Smooth muscle cell (in vitro differentiated cells): Measurements from ENCODE around the gene COL13A1. TPM values are rescaled to one million over a fixed set of nuclear protein-coding genes. Genes with fewer than 3 reads are reported as not detected.

Experiments
- DNase-seq: peaks from one replicate; lab custom pipeline; 2025; ENCODE audit not compliant: unreplicated experiment; lab: John Stamatoyannopoulos, UW
- H2AFZ ChIP-seq: fragments of 200-600 bp; sonication (generic); 2 replicates; pipeline ENCODE4 v1.6.0; 2016; ENCODE audit warnings: antibody characterized with exemption, low read depth, mild to moderate bottlenecking
- H3F3A ChIP-seq: fragments of 200-600 bp; sonication (generic); 2 replicates; pipeline ENCODE4 v1.6.0; 2017; ENCODE audit warnings: antibody characterized with exemption, low read depth
- H3K27ac ChIP-seq: fragments of 200-600 bp; sonication (generic); 2 replicates; pipeline ENCODE4 v1.5.1; 2016; ENCODE audit warnings: low read depth, mild to moderate bottlenecking
- H3K27me3 ChIP-seq: fragments of 200-600 bp; sonication (generic); 2 replicates; pipeline ENCODE4 v1.6.1; 2016; ENCODE audit warnings: low read depth, mild to moderate bottlenecking
- H3K36me3 ChIP-seq: fragments of 200-600 bp; sonication (generic); 2 replicates; pipeline ENCODE4 v1.5.1; 2016; ENCODE audit warnings: low read depth
- H3K4me1 ChIP-seq: fragments of 200-600 bp; sonication (generic); 2 replicates; pipeline ENCODE4 v1.5.1; 2016; ENCODE audit warnings: low read depth
- H3K4me2 ChIP-seq: fragments of 200-600 bp; sonication (generic); 2 replicates; pipeline ENCODE4 v1.6.0; 2016; ENCODE audit warnings: mild to moderate bottlenecking
- H3K4me3 ChIP-seq: fragments of 200-600 bp; sonication (generic); 2 replicates; pipeline ENCODE4 v1.5.1; 2016; ENCODE audit warnings: mild to moderate bottlenecking
- H3K79me2 ChIP-seq: fragments of 200-600 bp; sonication (generic); 2 replicates; pipeline ENCODE4 v1.6.0; 2016; ENCODE audit warnings: low read depth, mild to moderate bottlenecking
- H3K9ac ChIP-seq: fragments of 200-600 bp; sonication (generic); 2 replicates; pipeline ENCODE4 v1.6.0; 2016; ENCODE audit warnings: low read depth
- H3K9me3 ChIP-seq: fragments of 200-600 bp; sonication (generic); replicated peaks from 2 replicates; pipeline ENCODE4 v1.5.1; 2016; ENCODE audit warnings: low read depth
- H4K20me1 ChIP-seq: fragments of 200-600 bp; sonication (generic); 2 replicates; pipeline ENCODE4 v1.6.0; 2016; ENCODE audit warnings: low read depth
- CTCF ChIP-seq: fragments of 200-600 bp; sonication (generic); IDR thresholded peaks from 2 replicates; pipeline ENCODE4 v1.5.1; 2017; ENCODE audit warnings: borderline replicate concordance, mild to moderate bottlenecking, antibody characterized with exemption; ENCODE audit not compliant: insufficient read depth, poor library complexity, severe bottlenecking
- WGBS: methylation state at CpG from one replicate; pipeline ENCODE4 v1.1.7; 2016; ENCODE audit warnings: low lambda C conversion rate; 5-methylcytosine and 5-hydroxymethylcytosine counted together
- polyA plus RNA-seq: library from polyadenylated mRNA; unstranded; fragments of >200 nt; fragmentation: Nextera tagmentation; extraction: Ambion mirVana; gene quantifications from 2 replicates; pipeline ENCODE4 v1.2.1, GENCODE V29; 2016
- total RNA-seq: library from RNA; depleted of rRNA; stranded (reverse); fragments of >200 nt; gene quantifications from 2 replicates; pipeline ENCODE4 v1.2.3, GENCODE V29; 2014

Gene COL13A1
- total and polyA plus RNA-seq, 2 experiments from 2014 or later, result 6.1 to 15.0 TPM

- 77% methylated on average over 2 of the region's 2 CpGs for whole genome bisulfite sequencing
- no peak for DNase-seq
- H3K4me2 ChIP-seq, result no peak overlapping the region
- no peak overlapping the region for H3K4me3 ChIP-seq
- no peaks in the 10 kb centered on the region for H3K9me3 ChIP-seq
- no peak overlapping the region for H3K27ac ChIP-seq
- H3K27me3 ChIP-seq, result no peaks in the 10 kb centered on the region
- H3K4me1 ChIP-seq, result peaks cover 33% of the 10 kb centered on the region
- H3K9ac ChIP-seq, result no peak overlapping the region
- H3K36me3 ChIP-seq, result no peaks in the 10 kb centered on the region
- TF ChIP-seq CTCF, result no peak
- H3K79me2 ChIP-seq, result no peaks in the 10 kb centered on the region
- H3F3A ChIP-seq, result peaks cover 9% of the 10 kb centered on the region
- no peak overlapping the region for H2AFZ ChIP-seq
- no peaks in the 10 kb centered on the region for H4K20me1 ChIP-seq
These were observed 67.1 kb downstream of the COL13A1 start for GRCh38 chr10:69868821-69869220.

GRCh38 chr10:69869291-69869961 lies 67.7 kb downstream of the COL13A1 start:
- no peak for DNase-seq
- no peaks in the 10 kb centered on the region for H4K20me1 ChIP-seq
- 80% methylated on average over 3 of the region's 3 CpGs for WGBS
- H3K4me3 ChIP-seq, result no peak overlapping the region
- H3K4me1 ChIP-seq, result peaks cover 28% of the 10 kb centered on the region
- H3K79me2 ChIP-seq, result no peaks in the 10 kb centered on the region
- TF ChIP-seq CTCF, result no peak
- H3K9me3 ChIP-seq, result no peaks in the 10 kb centered on the region
- H3K36me3 ChIP-seq, result no peaks in the 10 kb centered on the region
- H3K27ac ChIP-seq, result no peak overlapping the region
- no peak overlapping the region for H2AFZ ChIP-seq
- no peaks in the 10 kb centered on the region for H3K27me3 ChIP-seq
- peaks cover 5% of the 10 kb centered on the region for H3F3A ChIP-seq
- no peak overlapping the region for H3K4me2 ChIP-seq
- H3K9ac ChIP-seq, result no peak overlapping the region

- WGBS, result 87% methylated on average over 7 of the region's 7 CpGs
- no peak overlapping the region for H3K4me2 ChIP-seq
- no peaks in the 10 kb centered on the region for H3K27me3 ChIP-seq
- no peaks in the 10 kb centered on the region for H3K36me3 ChIP-seq
- H3K79me2 ChIP-seq, result no peaks in the 10 kb centered on the region
- no peaks in the 10 kb centered on the region for H3F3A ChIP-seq
- no peak overlapping the region for H2AFZ ChIP-seq
- no peaks in the 10 kb centered on the region for H3K9me3 ChIP-seq
- no peak overlapping the region for H3K4me3 ChIP-seq
- H4K20me1 ChIP-seq, result no peaks in the 10 kb centered on the region
- no peak for TF ChIP-seq CTCF
- H3K9ac ChIP-seq, result no peak overlapping the region
- no peak overlapping the region for H3K27ac ChIP-seq
- peaks cover 24% of the 10 kb centered on the region for H3K4me1 ChIP-seq
- DNase-seq, result no peak
These were observed 68.9 kb downstream of the COL13A1 start for GRCh38 chr10:69870591-69870990.

- peaks cover 19% of the 10 kb centered on the region for H3K4me1 ChIP-seq
- H3K79me2 ChIP-seq, result no peaks in the 10 kb centered on the region
- no peaks in the 10 kb centered on the region for H3K36me3 ChIP-seq
- H3K9ac ChIP-seq, result no peak overlapping the region
- no peaks in the 10 kb centered on the region for H4K20me1 ChIP-seq
- WGBS, result 83% methylated on average over 9 of the region's 9 CpGs
- no peaks in the 10 kb centered on the region for H3K27me3 ChIP-seq
- H3K4me2 ChIP-seq, result no peak overlapping the region
- H3K4me3 ChIP-seq, result no peak overlapping the region
- H3K9me3 ChIP-seq, result no peaks in the 10 kb centered on the region
- no peak overlapping the region for H2AFZ ChIP-seq
- H3F3A ChIP-seq, result no peaks in the 10 kb centered on the region
- DNase-seq, result no peak
- TF ChIP-seq CTCF, result no peak
- no peak overlapping the region for H3K27ac ChIP-seq
These were observed 69.4 kb downstream of the COL13A1 start for GRCh38 chr10:69871074-69871473.
